ENCODE data around the gene MTHFR.

MTHFR gene

DNA sequence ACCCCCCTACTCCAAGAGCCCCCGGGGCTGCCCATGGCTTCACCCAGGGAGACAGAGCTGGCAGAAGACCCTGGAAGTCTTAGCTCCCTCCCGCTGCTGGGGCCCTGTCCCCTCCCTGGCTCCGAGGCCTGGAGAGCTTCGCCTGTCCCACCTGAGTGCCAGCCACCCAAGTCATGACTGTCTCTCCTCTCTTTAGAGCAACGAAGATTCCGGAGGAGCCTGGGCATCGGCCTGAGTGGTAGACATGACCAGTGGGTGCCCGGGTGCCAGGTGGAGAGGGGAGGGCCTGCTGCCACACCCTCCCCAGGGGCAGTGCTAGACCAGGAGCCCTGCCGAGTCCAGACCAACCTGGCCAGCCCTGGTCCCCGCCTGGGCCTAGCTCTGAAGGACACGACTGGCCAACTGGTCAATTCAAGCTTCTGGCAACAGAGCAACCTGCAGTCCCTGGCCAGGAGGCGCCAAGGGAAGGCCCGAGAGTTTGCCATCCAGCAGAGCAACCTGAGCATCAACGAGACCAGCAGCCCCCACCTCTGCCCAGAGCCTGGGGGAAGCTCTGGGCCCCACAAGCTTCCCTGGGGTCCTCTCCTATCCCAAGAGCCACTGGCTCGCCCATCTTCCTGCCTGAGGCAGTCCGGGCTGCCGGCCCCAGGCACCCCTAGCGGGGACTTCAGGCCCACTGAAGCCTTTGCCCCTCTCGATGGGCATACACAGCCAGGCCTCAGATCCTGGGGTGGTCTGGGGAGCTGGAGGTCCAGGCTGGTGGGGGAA lies 39.9 kb downstream of the MTHFR start (continued):
- no peak for TF ChIP-seq KLF17 (tag by site-specific recombination; IDR thresholded peaks at IDR 0.05)
- no peak for TF ChIP-seq ZNF23 (tag by site-specific recombination; IDR thresholded peaks at IDR 0.05; ENCODE audit: borderline replicate concordance)
- TF ChIP-seq MEIS1 (CRISPR knock-in tag; IDR thresholded peaks at IDR 0.05; ENCODE audit: borderline replicate concordance): no peak

DNA sequence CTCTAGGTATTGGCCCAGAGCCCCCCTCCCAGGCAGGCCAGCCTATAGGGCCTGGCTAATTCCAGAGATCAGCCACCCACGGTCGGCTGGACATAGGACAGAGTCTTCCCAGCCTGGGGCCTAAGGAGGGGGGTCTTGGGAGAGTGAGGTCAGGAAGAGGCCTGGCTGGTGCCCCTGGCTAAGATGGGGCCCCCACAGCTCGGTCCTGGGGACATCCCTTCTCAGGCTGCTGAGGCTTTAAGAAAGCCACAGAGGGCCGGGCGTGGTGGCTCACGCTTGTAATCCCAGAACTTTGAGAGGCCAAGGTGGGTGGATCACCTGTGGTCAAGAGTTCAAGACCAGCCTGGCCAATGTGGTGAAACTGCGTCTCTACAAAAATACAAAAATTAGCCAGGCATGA lies 41.2 kb downstream of the MTHFR start:
- Histone ChIP-seq H3K9me3 (ENCODE audit: control insufficient read depth, insufficient read depth, low read depth, low read length) (no peaks in the 10 kb centered on the region), H3K4me3 (ENCODE audit: low read depth, low read length) (no peak overlapping the region), H3K27ac (ENCODE audit: extremely low read depth, low read depth, low read length) (no peak overlapping the region), H3K4me1 (ENCODE audit: control insufficient read depth, insufficient read depth, low read length) (no peaks in the 10 kb centered on the region), H3K36me3 (ENCODE audit: control insufficient read depth in 2 of 2, insufficient read depth in 1 of 2, low read length in 2 of 2) (no peaks in the 10 kb centered on the region)
- POLR2A ChIA-PET: no interaction called here
- TF ChIP-seq ZNF600 (tag by site-specific recombination; IDR thresholded peaks at IDR 0.05) (no peak), ZNF354C (tag by site-specific recombination; IDR thresholded peaks at IDR 0.05; ENCODE audit: borderline replicate concordance, low read depth) (no peak), PBX3 (CRISPR knock-in tag; IDR thresholded peaks at IDR 0.05) (no peak), ZNF76 (tag by site-specific recombination; IDR thresholded peaks at IDR 0.05; ENCODE audit: borderline replicate concordance, low read depth) (no peak), PRDM1 (tag by site-specific recombination; IDR thresholded peaks at IDR 0.05) (no peak), ZNF2 (tag by site-specific recombination; IDR thresholded peaks at IDR 0.05) (no peak), ZNF610 (tag by site-specific recombination; IDR thresholded peaks at IDR 0.05; ENCODE audit: borderline replicate concordance) (no peak), ZNF639 (tag by site-specific recombination; IDR thresholded peaks at IDR 0.05) (no peak), ZFP3 (tag by site-specific recombination; IDR thresholded peaks at IDR 0.05; ENCODE audit: low read depth) (no peak), IKZF3 (tag by site-specific recombination; IDR thresholded peaks at IDR 0.05) (no peak)
- TF ChIP-seq, protein P1, sequence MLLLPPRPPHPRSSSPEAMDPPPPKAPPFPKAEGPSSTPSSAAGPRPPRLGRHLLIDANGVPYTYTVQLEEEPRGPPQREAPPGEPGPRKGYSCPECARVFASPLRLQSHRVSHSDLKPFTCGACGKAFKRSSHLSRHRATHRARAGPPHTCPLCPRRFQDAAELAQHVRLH (tag by site-specific recombination; IDR thresholded peaks at IDR 0.05): no peak
- TF ChIP-seq, protein P2, sequence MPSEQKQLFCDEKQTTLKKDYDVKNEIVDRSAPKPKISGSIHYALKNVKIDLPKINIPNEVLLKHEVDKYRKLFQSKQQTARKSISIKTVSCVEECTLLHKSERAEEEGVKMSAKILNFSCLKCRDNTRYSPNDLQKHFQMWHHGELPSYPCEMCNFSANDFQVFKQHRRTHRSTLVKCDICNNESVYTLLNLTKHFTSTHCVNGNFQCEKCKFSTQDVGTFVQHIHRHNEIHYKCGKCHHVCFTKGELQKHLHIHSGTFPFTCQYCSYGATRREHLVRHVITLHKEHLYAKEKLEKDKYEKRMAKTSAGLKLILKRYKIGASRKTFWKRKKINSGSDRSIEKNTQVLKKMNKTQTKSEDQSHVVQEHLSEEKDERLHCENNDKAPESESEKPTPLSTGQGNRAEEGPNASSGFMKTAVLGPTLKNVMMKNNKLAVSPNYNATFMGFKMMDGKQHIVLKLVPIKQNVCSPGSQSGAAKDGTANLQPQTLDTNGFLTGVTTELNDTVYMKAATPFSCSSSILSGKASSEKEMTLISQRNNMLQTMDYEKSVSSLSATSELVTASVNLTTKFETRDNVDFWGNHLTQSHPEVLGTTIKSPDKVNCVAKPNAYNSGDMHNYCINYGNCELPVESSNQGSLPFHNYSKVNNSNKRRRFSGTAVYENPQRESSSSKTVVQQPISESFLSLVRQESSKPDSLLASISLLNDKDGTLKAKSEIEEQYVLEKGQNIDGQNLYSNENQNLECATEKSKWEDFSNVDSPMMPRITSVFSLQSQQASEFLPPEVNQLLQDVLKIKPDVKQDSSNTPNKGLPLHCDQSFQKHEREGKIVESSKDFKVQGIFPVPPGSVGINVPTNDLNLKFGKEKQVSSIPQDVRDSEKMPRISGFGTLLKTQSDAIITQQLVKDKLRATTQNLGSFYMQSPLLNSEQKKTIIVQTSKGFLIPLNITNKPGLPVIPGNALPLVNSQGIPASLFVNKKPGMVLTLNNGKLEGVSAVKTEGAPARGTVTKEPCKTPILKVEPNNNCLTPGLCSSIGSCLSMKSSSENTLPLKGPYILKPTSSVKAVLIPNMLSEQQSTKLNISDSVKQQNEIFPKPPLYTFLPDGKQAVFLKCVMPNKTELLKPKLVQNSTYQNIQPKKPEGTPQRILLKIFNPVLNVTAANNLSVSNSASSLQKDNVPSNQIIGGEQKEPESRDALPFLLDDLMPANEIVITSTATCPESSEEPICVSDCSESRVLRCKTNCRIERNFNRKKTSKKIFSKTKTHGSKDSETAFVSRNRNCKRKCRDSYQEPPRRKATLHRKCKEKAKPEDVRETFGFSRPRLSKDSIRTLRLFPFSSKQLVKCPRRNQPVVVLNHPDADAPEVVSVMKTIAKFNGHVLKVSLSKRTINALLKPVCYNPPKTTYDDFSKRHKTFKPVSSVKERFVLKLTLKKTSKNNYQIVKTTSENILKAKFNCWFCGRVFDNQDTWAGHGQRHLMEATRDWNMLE (tag by site-specific recombination; conservative IDR thresholded peaks at IDR 0.05; ENCODE audit: low read depth): no peak
- CTCF ChIA-PET: no interaction called here

Data from HEK293 (cell line).